ENCODE results near the gene LPCAT3.

Gene LPCAT3, protein sequence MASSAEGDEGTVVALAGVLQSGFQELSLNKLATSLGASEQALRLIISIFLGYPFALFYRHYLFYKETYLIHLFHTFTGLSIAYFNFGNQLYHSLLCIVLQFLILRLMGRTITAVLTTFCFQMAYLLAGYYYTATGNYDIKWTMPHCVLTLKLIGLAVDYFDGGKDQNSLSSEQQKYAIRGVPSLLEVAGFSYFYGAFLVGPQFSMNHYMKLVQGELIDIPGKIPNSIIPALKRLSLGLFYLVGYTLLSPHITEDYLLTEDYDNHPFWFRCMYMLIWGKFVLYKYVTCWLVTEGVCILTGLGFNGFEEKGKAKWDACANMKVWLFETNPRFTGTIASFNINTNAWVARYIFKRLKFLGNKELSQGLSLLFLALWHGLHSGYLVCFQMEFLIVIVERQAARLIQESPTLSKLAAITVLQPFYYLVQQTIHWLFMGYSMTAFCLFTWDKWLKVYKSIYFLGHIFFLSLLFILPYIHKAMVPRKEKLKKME

DNA sequence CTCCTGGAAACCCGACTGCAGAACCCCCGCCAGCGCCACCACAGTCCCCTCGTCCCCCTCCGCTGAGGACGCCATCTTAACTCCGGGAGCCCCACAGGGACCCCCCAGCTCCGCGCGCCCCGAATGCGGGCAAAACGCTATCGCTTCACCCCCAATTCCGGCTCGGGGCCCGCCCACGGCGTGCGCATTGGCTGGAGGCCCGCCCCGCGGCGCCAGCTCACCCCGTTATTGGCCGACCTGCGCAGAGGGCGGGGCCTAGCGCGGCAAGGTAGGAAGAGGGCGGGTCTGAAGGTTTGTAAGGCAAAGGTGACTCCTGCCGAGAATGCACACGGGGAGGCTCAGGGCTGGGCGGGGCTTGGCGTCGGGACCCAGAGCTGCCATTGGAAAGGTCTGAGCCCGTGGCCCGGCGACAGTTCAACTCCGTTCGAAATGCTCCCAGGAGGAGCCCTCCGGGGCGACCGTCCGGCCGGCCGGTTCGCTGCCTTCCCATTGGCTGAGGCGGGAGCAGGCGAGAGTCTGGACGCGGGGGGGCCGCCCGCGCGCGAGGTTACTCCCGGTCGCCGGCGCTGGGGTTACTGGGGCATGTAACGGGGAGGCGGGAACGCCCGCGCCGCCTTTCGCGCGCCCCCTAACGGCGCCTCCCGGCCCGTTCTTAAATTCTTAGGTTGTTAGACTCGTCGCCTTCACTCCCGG, at the start of gene LPCAT3:
Gene LPCAT3 (minus strand): TSS at position 127 of the 693 bp plus-strand sequence. CDS start 52 bp downstream, at position 75.
- no peaks in the 10 kb centered on the region for H3K9me3 ChIP-seq (ENCODE audit: control insufficient read depth, low read length)

DNA sequence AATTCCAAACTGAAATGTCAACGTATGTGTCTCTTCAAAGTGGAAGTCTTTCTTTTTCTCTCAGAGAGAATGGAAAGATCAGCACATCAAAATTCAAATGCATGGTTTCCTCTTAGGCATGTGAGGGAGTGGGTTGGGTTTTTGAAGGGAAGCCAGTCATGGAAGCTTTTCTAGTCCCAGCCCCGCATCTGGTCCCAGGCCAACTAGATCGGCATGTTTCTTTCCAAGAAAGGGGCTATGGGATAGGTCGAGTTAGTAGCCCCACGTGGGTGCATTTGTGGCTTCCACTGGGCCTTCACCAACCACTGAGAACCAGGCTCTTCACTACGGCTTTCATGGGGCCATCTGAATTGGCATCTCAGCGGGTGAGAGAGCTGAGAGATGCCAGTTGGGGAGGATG, 48.8 kb upstream of the LPCAT3 start:
- Histone ChIP-seq H3K4me1 (ENCODE audit: control insufficient read depth, insufficient read depth, low read length) (peaks cover 13% of the 10 kb centered on the region), H3K9me3 (ENCODE audit: control insufficient read depth, low read length) (no peaks in the 10 kb centered on the region)

More for the DNA sequence above, at the start of gene LPCAT3:
- Histone ChIP-seq H3K36me3 (ENCODE audit: control insufficient read depth, insufficient read depth, low read length) (no peaks in the 10 kb centered on the region), H3K27me3 (ENCODE audit: control insufficient read depth, insufficient read depth, low read length) (no peaks in the 10 kb centered on the region), H3K4me1 (ENCODE audit: control insufficient read depth, insufficient read depth, low read length) (peaks cover 23% of the 10 kb centered on the region), H3K9ac (ENCODE audit: low read length) (peak within 1 kb of the TSS; percentile 81), H3K4me3 (ENCODE audit: low read length) (peak within 1 kb of the TSS; percentile 92)

DNA sequence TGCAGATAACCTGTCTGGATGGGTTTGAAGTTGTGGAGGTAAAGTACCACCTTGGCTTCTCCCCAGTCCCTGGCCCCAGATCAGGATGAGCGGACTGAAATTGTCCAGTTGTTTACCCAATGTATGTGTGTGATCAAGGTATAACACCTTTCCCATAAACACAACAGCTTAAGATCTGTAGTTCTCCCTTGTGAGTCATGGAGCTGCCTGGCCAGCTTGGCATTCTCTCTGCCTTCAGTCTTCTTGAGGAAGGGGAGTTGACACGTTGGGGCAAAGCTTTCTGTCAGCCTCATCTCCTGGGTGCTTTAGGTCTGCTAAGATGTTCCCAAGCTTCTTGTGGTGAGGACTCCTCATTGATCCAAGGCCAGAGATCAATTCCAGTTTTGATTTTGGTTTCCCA, 48.3 kb upstream of the LPCAT3 start:
- no peaks in the 10 kb centered on the region for H3K9me3 ChIP-seq (ENCODE audit: control insufficient read depth, low read length)
- no peaks in the 10 kb centered on the region for H3K27me3 ChIP-seq (ENCODE audit: control insufficient read depth, insufficient read depth, low read length)
- H3K36me3 ChIP-seq (ENCODE audit: control insufficient read depth, insufficient read depth, low read length) = peaks cover 3% of the 10 kb centered on the region
- no peak overlapping the region for H3K4me3 ChIP-seq (ENCODE audit: low read length)
- peaks cover 13% of the 10 kb centered on the region for H3K4me1 ChIP-seq (ENCODE audit: control insufficient read depth, insufficient read depth, low read length)
- no peak overlapping the region for H3K9ac ChIP-seq (ENCODE audit: low read length)

More for the DNA sequence above, 48.8 kb upstream of the LPCAT3 start:
- H3K27me3 ChIP-seq (ENCODE audit: control insufficient read depth, insufficient read depth, low read length) = no peaks in the 10 kb centered on the region
- H3K4me3 ChIP-seq (ENCODE audit: low read length) = no peak overlapping the region
- peaks cover 3% of the 10 kb centered on the region for H3K36me3 ChIP-seq (ENCODE audit: control insufficient read depth, insufficient read depth, low read length)
- no peak overlapping the region for H3K9ac ChIP-seq (ENCODE audit: low read length)

DNA sequence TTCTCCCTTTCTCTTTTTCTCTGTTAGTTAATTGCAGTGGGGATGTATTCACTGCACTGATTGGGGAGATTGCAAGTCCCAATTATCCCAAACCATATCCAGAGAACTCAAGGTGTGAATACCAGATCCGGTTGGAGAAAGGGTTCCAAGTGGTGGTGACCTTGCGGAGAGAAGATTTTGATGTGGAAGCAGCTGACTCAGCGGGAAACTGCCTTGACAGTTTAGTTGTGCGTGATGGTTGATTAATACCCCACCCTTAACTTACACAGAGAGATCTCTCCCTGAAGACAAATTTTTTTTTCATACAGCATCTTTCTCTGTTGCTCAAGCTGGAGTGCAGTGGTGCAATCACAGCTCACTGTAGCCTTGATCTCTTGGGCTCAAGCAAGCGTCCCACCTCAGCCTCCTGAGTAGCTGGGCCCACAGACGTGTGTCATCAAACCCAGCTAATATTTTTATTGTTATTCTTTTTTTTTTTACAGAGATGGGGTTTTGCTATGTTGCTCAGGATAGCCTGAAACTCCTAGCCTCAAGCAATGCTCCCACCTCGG, 46.9 kb upstream of the LPCAT3 start:
- H3K36me3 ChIP-seq (ENCODE audit: control insufficient read depth, insufficient read depth, low read length) = peaks cover 3% of the 10 kb centered on the region
- H3K27me3 ChIP-seq (ENCODE audit: control insufficient read depth, insufficient read depth, low read length) = no peaks in the 10 kb centered on the region
- H3K4me1 ChIP-seq (ENCODE audit: control insufficient read depth, insufficient read depth, low read length) = peaks cover 13% of the 10 kb centered on the region
- H3K4me3 ChIP-seq (ENCODE audit: low read length) = no peak overlapping the region
- no peak overlapping the region for H3K9ac ChIP-seq (ENCODE audit: low read length)
- no peaks in the 10 kb centered on the region for H3K9me3 ChIP-seq (ENCODE audit: control insufficient read depth, low read length)

DNA sequence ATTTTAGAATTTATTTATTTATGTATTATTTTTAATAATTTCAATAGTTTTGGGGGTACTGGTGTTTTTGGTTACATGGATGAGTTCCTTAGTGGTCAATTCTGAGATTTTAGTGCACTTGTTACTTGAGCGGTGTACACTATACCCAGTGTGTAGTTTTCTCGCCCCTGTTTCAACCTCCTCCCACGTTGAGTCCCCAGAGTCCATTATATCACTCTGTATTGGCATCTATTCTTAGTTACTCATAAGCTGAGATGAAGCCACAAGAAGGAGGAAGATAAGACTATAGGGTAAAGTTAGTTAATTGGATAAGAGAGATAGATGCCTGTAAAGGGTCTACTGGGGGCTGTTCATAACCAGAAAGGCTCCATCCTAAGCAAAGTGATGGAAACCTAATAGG, 46.2 kb upstream of the LPCAT3 start:
- no peaks in the 10 kb centered on the region for H3K27me3 ChIP-seq (ENCODE audit: control insufficient read depth, insufficient read depth, low read length)
- H3K4me1 ChIP-seq (ENCODE audit: control insufficient read depth, insufficient read depth, low read length) = peaks cover 13% of the 10 kb centered on the region
- no peaks in the 10 kb centered on the region for H3K9me3 ChIP-seq (ENCODE audit: control insufficient read depth, low read length)
- H3K36me3 ChIP-seq (ENCODE audit: control insufficient read depth, insufficient read depth, low read length) = peaks cover 3% of the 10 kb centered on the region
- no peak overlapping the region for H3K9ac ChIP-seq (ENCODE audit: low read length)
- no peak overlapping the region for H3K4me3 ChIP-seq (ENCODE audit: low read length)

DNA sequence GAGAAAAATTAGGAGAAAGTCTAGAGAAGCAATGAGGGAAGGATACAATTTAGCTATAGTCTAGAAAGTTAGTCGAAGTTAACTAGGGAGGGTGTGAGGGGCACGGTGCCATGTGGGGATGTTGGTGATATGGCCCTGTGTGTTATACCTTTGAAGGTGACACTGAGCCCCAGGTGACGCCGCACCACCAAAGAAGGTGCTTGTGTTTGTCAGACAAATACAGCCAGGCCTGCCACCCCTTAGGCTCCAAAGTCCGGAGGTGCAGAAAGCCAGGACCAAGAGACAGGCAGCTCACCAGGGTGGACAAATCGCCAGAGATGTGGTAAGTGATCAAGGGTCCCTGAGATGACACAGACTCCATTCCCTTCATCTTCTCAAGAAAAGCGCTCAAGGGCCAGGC, 43.3 kb upstream of the LPCAT3 start:
- Histone ChIP-seq H3K9ac (ENCODE audit: low read length) (peak overlapping the region; percentile 40), H3K9me3 (ENCODE audit: control insufficient read depth, low read length) (no peaks in the 10 kb centered on the region), H3K4me1 (ENCODE audit: control insufficient read depth, insufficient read depth, low read length) (no peaks in the 10 kb centered on the region), H3K4me3 (ENCODE audit: low read length) (no peak overlapping the region), H3K36me3 (ENCODE audit: control insufficient read depth, insufficient read depth, low read length) (no peaks in the 10 kb centered on the region), H3K27me3 (ENCODE audit: control insufficient read depth, insufficient read depth, low read length) (no peaks in the 10 kb centered on the region)

DNA sequence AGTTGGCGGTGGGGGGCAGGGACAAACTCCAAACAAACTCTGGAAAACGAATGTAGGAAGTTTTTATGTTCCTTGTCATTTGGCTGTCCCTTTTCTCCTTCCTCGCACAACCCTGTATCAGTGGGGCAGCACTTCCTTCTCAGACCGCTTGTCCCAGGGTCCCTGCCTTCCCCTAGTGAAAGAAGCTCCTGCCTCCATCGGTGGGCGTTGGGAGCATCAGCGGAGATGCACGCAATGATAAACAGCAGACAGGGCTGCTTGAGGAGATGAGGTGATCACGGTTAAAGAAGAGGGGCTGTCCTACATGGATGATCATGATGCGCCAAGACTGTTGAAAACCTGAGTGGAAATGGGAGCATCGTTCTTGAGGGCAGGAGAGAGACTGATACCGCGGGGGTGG, 42.9 kb upstream of the LPCAT3 start:
- Histone ChIP-seq H3K27me3 (ENCODE audit: control insufficient read depth, insufficient read depth, low read length) (no peaks in the 10 kb centered on the region), H3K9ac (ENCODE audit: low read length) (peak overlapping the region; percentile 40), H3K36me3 (ENCODE audit: control insufficient read depth, insufficient read depth, low read length) (no peaks in the 10 kb centered on the region), H3K4me3 (ENCODE audit: low read length) (no peak overlapping the region), H3K4me1 (ENCODE audit: control insufficient read depth, insufficient read depth, low read length) (no peaks in the 10 kb centered on the region), H3K9me3 (ENCODE audit: control insufficient read depth, low read length) (no peaks in the 10 kb centered on the region)

DNA sequence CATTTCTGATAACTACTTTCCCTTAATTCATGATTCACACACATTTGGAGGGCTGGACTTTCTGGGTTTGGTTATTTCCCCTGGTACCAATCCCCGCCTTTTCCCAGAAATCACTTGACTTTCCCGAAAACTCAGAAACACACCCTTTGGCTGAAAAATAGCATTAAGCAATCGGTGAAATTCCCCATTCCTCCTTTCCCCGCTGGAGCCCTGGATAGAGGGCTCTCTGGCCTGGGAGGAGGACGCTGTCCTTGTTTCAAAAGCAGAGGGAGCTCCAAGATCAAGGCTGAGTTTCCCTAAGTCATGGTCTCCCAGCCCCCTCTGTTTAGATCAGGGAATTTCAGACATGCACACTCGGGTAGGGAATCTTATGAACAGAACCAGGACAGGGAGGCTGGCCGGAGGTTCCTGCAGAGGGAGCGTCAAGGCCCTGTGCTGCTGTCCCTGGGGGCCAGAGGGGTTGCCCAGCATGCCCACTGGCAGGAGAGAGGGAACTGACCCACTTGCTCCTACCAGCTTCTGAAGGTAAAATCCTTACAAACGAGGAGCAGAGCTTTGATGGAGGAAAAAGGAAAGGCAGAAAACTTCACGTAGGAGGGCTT, 42.2 kb upstream of the LPCAT3 start, which contains the start of gene C1S:
Gene C1S (plus strand): TSS at position 366 of the 602 bp plus-strand sequence. CDS start 1,195 bp downstream, outside the sequence.
- Histone ChIP-seq H3K4me1 (ENCODE audit: control insufficient read depth, insufficient read depth, low read length) (no peaks in the 10 kb centered on the region), H3K27me3 (ENCODE audit: control insufficient read depth, insufficient read depth, low read length) (no peaks in the 10 kb centered on the region), H3K36me3 (ENCODE audit: control insufficient read depth, insufficient read depth, low read length) (no peaks in the 10 kb centered on the region), H3K4me3 (ENCODE audit: low read length) (no peak within 1 kb of the TSS), H3K9me3 (ENCODE audit: control insufficient read depth, low read length) (no peaks in the 10 kb centered on the region), H3K9ac (ENCODE audit: low read length) (peak within 1 kb of the TSS; percentile 40)

DNA sequence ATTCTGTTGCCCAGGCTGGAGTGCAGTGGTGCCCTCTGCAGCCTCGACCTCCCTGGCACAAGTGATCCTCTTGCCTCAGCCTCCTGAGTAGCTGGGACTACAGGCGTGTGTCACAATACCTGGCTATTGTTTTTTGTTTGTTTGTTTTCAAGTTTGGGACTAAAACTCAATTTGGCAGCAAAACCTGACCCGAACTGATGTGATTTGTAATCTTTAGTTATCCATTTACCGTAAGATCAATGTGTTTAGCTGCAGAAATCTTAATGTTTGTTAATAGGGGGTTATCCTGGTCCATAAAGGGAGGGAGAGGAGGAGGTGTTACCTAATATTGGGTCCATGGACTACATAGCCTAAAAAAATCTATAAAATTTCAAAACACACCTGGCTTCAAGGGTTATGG, 41.5 kb upstream of the LPCAT3 start:
- no peaks in the 10 kb centered on the region for H3K4me1 ChIP-seq (ENCODE audit: control insufficient read depth, insufficient read depth, low read length)
- no peaks in the 10 kb centered on the region for H3K36me3 ChIP-seq (ENCODE audit: control insufficient read depth, insufficient read depth, low read length)
- no peaks in the 10 kb centered on the region for H3K27me3 ChIP-seq (ENCODE audit: control insufficient read depth, insufficient read depth, low read length)
- H3K4me3 ChIP-seq (ENCODE audit: low read length) = no peak overlapping the region
- H3K9ac ChIP-seq (ENCODE audit: low read length) = no peak overlapping the region
- H3K9me3 ChIP-seq (ENCODE audit: control insufficient read depth, low read length) = no peaks in the 10 kb centered on the region

DNA sequence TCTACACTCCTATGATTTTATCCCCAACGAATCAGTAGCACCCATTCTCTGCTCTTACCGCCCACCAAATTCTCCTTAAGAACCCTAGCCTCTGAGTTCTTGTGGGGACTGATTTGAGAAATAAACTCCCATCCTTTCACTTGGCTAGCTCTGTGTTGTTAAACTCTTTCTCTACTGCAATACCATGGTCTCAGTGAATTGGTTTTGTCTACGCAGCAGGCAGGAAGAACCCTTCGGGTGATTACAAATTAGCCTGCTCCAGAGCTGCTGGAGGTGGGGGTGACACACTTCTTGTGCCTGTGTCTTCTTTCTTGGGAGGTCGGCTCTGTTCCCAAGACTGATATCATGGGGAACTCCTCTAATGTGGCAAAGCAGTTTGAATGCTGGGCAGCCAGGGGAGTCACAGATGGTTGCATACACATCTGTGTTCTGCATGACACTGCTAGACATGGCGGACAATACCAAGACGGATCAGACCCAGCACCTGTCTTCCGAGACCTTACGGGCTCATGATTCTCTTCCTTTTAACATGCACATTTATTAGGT, 40.6 kb upstream of the LPCAT3 start:
- Histone ChIP-seq H3K9ac (ENCODE audit: low read length) (no peak overlapping the region), H3K9me3 (ENCODE audit: control insufficient read depth, low read length) (no peaks in the 10 kb centered on the region), H3K36me3 (ENCODE audit: control insufficient read depth, insufficient read depth, low read length) (no peaks in the 10 kb centered on the region), H3K27me3 (ENCODE audit: control insufficient read depth, insufficient read depth, low read length) (no peaks in the 10 kb centered on the region), H3K4me3 (ENCODE audit: low read length) (no peak overlapping the region), H3K4me1 (ENCODE audit: control insufficient read depth, insufficient read depth, low read length) (no peaks in the 10 kb centered on the region)

DNA sequence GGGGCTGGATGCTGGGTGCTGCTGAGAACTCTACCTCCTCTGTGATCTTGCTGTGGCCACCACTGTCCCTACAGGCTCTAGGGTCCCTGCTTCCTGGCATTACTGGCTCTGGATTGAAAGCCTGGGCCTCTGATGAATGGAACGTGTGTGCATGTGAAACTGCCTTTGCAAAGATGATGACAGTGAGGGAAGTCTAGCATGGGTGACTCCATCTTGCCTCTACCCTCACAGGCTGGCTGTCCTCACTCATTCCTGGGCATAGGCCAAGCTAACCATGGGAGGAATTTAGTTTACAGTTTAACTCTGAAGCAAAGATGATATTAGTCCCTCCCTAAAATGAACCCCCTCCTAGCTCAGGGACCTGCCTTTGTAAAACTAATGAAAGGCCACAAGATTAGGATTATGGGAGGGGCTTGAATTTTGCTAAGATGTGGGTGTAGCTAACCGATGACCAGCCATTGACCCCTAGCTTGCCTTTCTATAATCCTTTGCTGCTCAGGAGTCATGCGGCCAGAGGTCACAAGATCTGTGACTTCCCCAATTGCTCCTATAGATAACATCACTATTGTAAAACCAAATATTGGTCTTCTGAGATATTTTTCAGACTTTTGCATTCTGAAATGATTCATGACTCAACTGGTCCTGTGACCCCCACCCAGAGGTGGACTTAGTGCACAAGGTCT, 40.0 kb upstream of the LPCAT3 start:
- Histone ChIP-seq H3K36me3 (ENCODE audit: control insufficient read depth, insufficient read depth, low read length) (no peaks in the 10 kb centered on the region), H3K27me3 (ENCODE audit: control insufficient read depth, insufficient read depth, low read length) (no peaks in the 10 kb centered on the region), H3K9me3 (ENCODE audit: control insufficient read depth, low read length) (no peaks in the 10 kb centered on the region), H3K9ac (ENCODE audit: low read length) (no peak overlapping the region), H3K4me3 (ENCODE audit: low read length) (no peak overlapping the region), H3K4me1 (ENCODE audit: control insufficient read depth, insufficient read depth, low read length) (no peaks in the 10 kb centered on the region)

Measured in mucosa of stomach (tissue), 1 donor.